GM10266 (cell line): ENCODE measurements around the gene RIC8A.
"Not testable (repeated sequence)": the region's sequence is repeated elsewhere in the genome, so short reads cannot be mapped to it uniquely, and the experiment has no call there.

Experiments used
- DNase-seq: peaks from one replicate; pipeline ENCODE4 v3.0.0; 2012; ENCODE audit errors: extremely low spot score
- CTCF ChIP-seq: IDR thresholded peaks from 2 replicates; pipeline ENCODE4 v1.5.1; 2012; ENCODE audit warnings: mild to moderate bottlenecking, low read depth; ENCODE audit not compliant: control insufficient read depth, insufficient read depth; ENCODE audit errors: missing control alignments

Gene RIC8A

GRCh38 chr11:235609-235996 is 28.1 kb downstream of the RIC8A start:
- TF ChIP-seq CTCF = no peak
- DNase-seq = peak; percentile 58

- peak; percentile 97 for DNase-seq
- TF ChIP-seq CTCF = no peak
Measured at GRCh38 chr11:235997-236773, 28.7 kb downstream of the RIC8A start, which contains the start of gene SIRT3. Gene SIRT3, minus strand, starts transcription at chr11:236342. Its CDS starts 14 bp downstream, at chr11:236328.

- TF ChIP-seq CTCF = no peak
- peak; percentile 95 for DNase-seq
Measured at GRCh38 chr11:236774-237767, 29.6 kb downstream of the RIC8A start, which contains the start of gene PSMD13. Gene PSMD13, plus strand, starts transcription at chr11:236976. Its CDS starts 74 bp downstream, at chr11:237050.

- DNase-seq = not testable (repeated sequence)
Measured at GRCh38 chr11:238346-238745, 30.8 kb downstream of the RIC8A start.

- no peak for DNase-seq
- no peak for TF ChIP-seq CTCF
Measured at GRCh38 chr11:240315-240714, 32.8 kb downstream of the RIC8A start.

GRCh38 chr11:241634-242033 is 34.1 kb downstream of the RIC8A start:
- no peak for TF ChIP-seq CTCF
- DNase-seq = no peak

- TF ChIP-seq CTCF = no peak
- no peak for DNase-seq
Measured at GRCh38 chr11:244376-244775, 36.9 kb downstream of the RIC8A start.
